Stimulated activated CD4-positive, alpha-beta T cell treated with anti-CD3 and anti-CD28 coated beads, Interleukin-2, amount 100 ng/mL, for 4 hours (primary cell): ENCODE measurements around the gene RIN1.
"Not testable (repeated sequence)": the region's sequence is repeated elsewhere in the genome, so short reads cannot be mapped to it uniquely, and the experiment has no call there.

Experiments used
- DNase-seq: peaks from one replicate; pipeline ENCODE4 v3.0.0-alpha.2; 2020; ENCODE audit warnings: low read depth

RIN1 gene

GRCh38 chr11:66334605-66335442 lies 1.4 kb downstream of the RIN1 start:
- DNase-seq = no peak

DNA sequence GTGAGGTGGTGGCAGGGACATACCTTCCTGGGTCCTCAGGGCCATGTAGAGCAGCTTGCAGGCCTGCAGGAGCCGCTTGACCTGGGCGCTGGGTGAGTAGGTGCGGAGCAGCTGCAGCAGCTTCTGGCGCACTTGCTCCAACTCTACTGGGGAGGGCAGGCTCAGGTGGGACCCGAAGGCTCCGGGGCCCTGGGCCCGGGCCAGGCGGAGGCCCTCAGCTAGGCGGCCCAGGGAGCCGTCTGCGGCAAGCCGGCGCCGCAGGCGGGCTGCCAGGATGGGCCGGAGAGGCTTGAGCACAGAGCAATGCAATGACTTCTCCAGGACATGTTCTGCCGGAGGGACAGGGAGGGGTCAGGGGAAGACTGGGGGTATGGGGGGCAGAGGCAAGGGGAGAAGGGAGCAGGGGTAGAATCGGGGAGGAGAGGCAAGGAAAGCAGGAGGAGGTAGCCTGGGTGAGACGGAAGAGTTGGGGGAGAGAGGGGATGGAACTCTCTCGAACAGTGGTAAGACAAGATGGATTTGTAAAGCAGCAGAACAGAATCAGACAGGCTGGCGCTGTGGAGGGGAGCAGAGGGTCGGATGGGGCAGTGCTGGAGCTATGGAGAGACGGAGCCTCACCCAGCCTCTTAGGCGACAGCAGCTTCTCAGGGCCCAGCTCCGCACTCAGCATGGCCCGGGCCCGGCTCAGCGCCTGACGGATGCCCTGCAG lies 2.2 kb downstream of the RIN1 start:
- DNase-seq = no peak

- DNase-seq = no peak
Observed at GRCh38 chr11:66333220-66333877, 2.9 kb downstream of the RIN1 start.

DNA sequence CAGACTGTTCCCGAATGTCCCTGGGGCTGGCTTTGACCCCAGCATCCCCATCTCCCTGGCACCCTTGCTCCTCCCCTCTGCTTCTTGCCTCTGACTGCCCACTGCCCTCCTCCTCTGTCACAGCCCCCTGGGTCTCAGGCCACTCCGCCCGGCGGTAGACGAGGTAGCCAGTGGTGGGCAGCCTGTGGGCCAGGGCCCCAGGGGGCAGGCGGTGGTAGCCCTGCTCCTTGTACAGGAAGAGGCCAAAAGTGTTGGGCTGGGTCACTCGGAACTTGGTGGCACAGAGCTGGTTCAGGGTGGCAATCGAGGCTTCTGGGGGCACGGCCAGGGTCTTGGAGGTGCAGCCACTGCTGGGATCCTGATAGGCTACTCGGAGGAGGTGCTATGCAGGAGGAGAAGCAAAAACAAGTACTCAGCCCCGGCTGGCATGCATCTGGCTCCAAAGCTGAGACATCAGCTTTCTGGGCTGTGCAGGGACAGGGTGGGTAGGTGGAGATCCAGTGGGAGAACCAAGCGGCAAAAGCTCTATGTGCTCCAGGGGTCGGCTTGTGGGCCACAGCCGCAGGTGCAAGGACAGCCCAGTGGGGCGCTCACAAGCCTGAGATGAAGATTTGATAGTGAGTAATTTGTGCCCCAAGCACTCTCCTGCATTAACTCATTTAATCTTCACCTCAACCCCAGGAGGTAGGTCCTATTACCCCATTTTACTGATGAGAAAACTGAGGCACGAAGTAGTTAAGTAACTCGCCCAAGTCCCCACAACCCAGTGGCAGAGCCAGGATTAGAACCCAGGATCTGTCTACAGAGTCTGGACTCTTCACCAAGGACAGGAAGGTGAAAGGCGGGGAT lies 3.6 kb downstream of the RIN1 start:
- DNase-seq = no peak

DNA sequence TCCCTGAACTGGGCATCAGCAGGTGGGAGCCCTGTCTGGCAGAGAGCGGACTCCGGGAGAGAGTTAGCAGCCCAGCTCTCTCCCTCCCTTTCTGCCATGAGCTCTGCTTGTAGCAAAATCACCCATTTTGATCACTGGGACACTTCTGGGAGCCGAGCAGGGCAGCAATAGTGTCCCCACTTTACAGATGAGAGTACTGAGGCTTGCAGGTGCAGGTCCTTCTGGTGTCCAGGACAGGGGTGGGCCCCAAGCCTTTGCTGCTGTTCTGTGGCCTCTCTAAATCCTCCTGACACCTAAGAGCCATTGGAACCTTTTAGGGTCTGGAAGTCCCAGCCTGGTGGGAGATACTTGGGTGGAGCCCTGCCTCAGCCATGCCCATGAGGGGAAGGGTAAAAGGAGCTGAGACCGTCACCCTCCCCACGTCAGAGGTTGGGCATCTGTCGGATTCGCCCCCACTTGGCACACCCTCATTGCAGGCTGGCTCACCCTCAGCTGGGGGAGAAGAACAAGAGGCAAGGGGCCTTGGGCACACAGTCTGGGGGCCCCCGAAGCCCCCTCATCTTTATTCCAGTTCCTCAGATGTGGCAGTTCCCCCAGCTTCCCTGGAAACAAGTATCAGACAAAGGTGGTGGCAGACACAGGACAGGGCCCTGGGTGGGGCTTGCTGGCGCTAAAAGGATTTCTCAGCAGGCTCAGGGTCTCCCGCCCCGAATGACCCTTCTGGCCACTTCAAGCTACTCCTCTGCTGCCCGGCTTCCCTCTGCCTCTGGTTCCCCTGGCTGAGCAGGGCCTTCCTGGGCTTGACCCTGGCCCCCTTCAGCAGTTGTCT lies 4.5 kb downstream of the RIN1 start:
- no peak for DNase-seq

DNA sequence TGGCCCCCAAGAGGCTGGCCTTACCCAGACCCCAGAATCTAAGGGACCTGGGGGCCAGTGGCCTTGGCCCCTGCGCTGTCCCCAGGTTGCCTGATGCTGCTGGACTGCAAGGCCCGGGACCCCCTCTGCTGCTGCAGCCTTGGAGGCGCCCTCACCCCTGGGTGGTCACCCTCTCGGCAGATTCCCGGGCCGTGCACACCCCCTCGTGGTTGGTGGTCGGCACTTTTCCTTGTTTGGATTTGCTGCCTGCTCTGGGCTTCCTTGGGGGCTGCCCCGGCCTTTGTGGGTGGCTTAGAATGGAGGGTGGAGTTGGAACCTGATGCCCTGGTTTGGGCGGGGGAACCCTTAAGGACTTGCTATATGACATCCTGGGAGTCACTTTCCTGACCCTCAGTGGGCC lies 5.3 kb downstream of the RIN1 start:
- DNase-seq = no peak

- no peak for DNase-seq
Observed at GRCh38 chr11:66329165-66329673, 7.0 kb downstream of the RIN1 start.

- peak; percentile 67 for DNase-seq
Observed at GRCh38 chr11:66328302-66329144, 7.7 kb downstream of the RIN1 start.

- no peak for DNase-seq
Observed at GRCh38 chr11:66328031-66328301, 8.3 kb downstream of the RIN1 start.

DNA sequence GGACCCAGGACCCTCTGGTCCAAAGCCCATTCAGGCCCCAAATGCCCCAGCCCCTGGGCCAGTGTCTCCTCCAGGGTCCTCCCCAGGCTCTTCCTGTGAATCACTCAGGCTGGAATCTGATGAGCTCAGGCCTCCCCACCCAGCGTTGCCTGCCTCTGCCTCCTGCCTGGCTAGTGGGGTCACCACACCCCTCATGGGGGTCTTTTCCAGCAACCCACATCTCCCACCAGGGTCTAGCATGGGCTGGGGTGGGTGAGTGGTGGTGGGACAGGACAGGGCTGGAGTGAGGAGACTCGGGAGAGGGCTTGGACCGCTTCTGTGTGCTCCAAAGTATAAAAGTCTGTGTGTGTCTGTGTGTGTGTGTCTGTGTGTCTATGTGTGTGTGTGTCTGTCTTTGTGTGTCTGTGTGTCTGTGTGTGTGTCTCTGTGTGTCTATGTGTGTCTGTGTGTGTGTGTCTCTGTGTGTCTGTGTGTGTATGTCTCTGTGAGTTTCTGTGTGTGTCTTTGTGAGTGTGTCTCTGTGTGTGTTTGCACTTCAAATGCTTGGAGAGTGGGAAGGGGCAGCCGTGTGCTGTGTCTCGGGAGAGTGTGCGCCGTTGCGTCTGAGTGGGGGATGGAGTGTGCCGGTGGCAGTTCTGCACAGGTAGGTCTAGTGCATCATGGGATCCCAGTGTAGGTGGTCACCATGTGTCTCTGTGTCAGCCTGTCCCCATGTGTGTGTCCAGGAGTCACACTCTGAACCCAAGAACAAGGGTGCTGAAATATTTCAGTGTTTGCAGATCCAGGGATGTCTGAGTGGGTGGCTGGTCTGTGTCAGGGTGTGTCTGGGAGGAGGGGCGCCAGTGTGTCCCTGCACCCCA lies 8.8 kb downstream of the RIN1 start:
- DNase-seq = no peak

DNA sequence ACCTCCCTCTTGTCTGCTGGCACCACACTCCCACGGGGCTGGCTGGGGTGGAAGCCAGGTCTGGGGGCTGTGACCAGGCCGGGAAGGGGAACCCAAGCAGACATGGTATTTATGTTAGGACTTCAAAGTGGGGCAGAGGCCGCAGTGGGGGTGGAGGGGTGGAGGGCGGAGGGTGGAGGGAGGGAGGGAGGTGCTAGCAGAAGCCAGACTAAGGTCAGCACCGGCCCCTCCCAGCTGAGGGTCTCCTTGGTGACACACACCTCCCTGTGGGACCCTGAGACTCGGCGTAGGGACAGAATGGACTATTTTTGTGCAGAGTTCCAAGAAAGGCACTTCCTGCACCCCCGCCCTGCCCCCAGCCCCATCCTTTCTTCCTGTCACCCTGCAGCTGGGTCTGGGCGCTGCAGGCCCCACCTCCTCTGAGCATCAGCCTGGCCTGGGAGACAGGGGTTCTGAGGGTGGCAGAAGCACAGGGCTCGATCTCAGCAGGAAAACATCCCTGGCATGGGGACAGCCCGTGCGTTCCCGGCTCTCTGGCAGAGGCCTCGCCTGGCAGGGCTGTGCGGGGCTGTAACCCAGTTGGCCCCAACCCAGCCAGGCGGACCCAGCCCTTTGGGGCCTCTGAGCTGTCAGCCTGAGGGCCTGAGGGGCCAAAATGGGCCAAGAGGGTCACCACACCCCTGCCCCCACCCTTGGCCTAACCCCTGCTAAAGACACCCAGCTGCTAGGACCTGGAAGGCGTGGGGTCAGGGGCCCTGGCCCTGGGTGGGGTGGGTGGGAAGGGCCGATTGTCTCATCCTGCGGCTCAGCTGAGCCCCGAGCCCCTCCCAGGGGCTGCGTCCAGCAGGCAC lies 9.7 kb downstream of the RIN1 start:
- DNase-seq = no peak

- no peak for DNase-seq
Observed at GRCh38 chr11:66325263-66325671, 11.0 kb downstream of the RIN1 start.

DNA sequence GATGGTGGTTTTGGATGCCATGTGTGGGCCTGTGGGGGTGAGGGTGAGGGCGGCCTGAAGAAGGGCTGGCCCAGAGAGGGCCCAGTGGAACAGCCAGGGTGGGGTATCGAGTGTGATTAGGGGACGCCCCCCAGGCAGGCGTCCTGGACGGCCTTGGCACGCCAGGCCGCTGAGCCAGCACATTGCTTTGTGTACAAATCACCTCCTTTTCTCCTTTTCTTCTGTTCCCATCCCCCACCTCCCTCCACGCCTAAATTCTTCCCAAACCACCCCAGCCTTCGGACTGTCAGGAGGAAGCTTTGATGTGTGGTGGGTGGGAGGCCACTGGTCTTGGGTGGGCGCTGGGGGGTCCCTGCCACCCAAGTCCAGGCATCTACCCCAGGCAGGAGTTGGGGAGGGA lies 11.6 kb downstream of the RIN1 start:
- DNase-seq = no peak

DNA sequence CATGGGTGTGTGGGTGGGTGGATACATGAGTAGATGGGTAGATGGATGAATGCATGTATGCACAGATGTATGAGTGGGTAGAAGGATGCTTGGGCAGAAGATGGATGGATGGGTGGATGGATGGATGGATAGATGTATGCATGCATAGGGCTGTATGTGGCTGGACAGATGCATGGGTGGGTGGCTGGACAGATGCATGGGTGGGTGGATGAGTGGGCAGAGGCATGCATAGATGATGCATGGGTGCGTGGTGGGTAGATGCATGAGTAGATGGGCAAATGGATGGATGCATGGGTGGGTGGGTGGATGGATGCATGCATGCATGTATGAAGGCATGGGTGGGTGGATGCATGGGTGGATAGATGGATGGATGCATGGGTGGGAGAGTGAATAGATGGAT lies 12.6 kb downstream of the RIN1 start:
- no peak for DNase-seq

DNA sequence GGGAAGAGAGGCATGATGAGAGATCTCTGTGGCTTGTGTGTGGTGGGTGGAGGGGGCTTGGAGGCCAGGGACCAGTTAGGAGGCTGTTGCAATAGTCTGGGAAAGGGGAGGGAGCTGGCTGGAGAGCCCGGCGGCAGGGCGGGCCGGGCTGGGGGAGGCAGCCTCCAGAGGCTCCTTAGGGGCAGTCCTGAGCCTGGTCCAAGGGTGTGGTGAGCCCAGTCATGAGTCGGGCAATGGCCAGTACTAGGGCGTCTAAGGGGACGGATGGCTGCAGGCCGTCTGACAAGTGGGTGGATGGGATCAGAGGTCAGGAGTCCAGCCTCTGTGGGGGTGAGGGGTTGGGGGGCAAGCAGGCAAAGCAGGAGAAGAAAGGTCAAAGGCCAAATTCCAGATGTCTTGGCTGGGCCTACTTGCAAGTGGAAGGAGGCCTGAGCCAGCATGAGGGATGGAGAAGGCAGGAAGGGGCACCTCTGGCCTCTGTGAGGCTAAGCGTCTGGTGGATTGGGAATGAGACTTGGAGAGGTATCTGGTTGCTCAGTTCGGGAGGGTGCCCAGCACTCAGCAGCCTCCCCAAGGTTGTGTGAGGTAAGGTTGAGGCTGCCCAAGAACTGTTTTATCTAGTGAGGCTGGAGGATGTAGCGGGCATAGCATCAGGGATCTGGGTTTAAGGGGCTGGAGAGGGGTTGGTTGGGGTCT lies 13.4 kb downstream of the RIN1 start:
- no peak for DNase-seq

- no peak for DNase-seq
Observed at GRCh38 chr11:66321606-66322005, 14.6 kb downstream of the RIN1 start.

- not testable (repeated sequence) for DNase-seq
Observed at GRCh38 chr11:66320748-66321147, 15.5 kb downstream of the RIN1 start.

- not testable (repeated sequence) for DNase-seq
Observed at GRCh38 chr11:66320289-66320688, 15.9 kb downstream of the RIN1 start.
